ENCODE results near the gene CHST11.

Gene CHST11

GRCh38 chr12:104459368-104459909 lies 2.7 kb downstream of the CHST11 start:
- no peak overlapping the region for H3K4me3 ChIP-seq (ENCODE audit: low read depth, low read length)
- H3K27ac ChIP-seq (ENCODE audit: extremely low read depth, low read depth, low read length), result no peak overlapping the region
- no peaks in the 10 kb centered on the region for H3K9me3 ChIP-seq (ENCODE audit: control insufficient read depth, insufficient read depth, low read depth, low read length)
- no peaks in the 10 kb centered on the region for H3K36me3 ChIP-seq (ENCODE audit: control insufficient read depth in 2 of 2, insufficient read depth in 1 of 2, low read length in 2 of 2)
- POLR2A ChIA-PET, result interaction anchor here (0.5 to 1.2 kb wide), 2 partner anchors 10 to 46 kb away, joined by 3 read pairs; no protein-coding TSS in a partner anchor
- TF ChIP-seq ZNF658 (tag by site-specific recombination; IDR thresholded peaks at IDR 0.05) (no peak), PRDM6 (tag by site-specific recombination; IDR thresholded peaks at IDR 0.05) (0 out of 2 replicates have a peak, but pooled peaks have one; percentile 7), ZBTB48 (tag by site-specific recombination; IDR thresholded peaks at IDR 0.05) (0 out of 2 replicates have a peak, but pooled peaks have one; percentile 16), ATF2 (tag by site-specific recombination; IDR thresholded peaks at IDR 0.05; ENCODE audit: low read depth) (peak; percentile 84), IKZF3 (tag by site-specific recombination; IDR thresholded peaks at IDR 0.05) (0 out of 2 replicates have a peak, but pooled peaks have one; percentile 12), ZNF394 (tag by site-specific recombination; IDR thresholded peaks at IDR 0.05; ENCODE audit: borderline replicate concordance) (no peak)
- CTCF ChIA-PET, result interaction anchor here (0.5 to 6.6 kb wide), 5 partner anchors 78 to 500 kb away, joined by 3 to 33 read pairs (median 4); no protein-coding TSS in a partner anchor
- H3K4me1 ChIP-seq (ENCODE audit: control insufficient read depth, insufficient read depth, low read length), result peaks cover 10% of the 10 kb centered on the region

GRCh38 chr12:104460041-104460719 lies 3.4 kb downstream of the CHST11 start:
- CTCF ChIA-PET, result interaction anchor here (0.9 to 6.6 kb wide), 3 partner anchors 22 to 80 kb away, joined by 3 to 33 read pairs (median 3); no protein-coding TSS in a partner anchor
- H3K4me1 ChIP-seq (ENCODE audit: control insufficient read depth, insufficient read depth, low read length), result peaks cover 10% of the 10 kb centered on the region
- no peaks in the 10 kb centered on the region for H3K36me3 ChIP-seq (ENCODE audit: control insufficient read depth in 2 of 2, insufficient read depth in 1 of 2, low read length in 2 of 2)
- H3K4me3 ChIP-seq (ENCODE audit: low read depth, low read length), result no peak overlapping the region
- TF ChIP-seq SP2 (tag by site-specific recombination; IDR thresholded peaks at IDR 0.05), result no peak
- no peak for TF ChIP-seq ZNF561 (tag by site-specific recombination; IDR thresholded peaks at IDR 0.05; ENCODE audit: borderline replicate concordance)
- no peak for TF ChIP-seq PRDM10 (tag by site-specific recombination; IDR thresholded peaks at IDR 0.05)
- POLR2A ChIA-PET, result interaction anchor here (1.2 kb wide), 1 partner anchor 45 kb away, joined by 3 read pairs; no protein-coding TSS in a partner anchor
- H3K27ac ChIP-seq (ENCODE audit: extremely low read depth, low read depth, low read length), result no peak overlapping the region
- no peaks in the 10 kb centered on the region for H3K9me3 ChIP-seq (ENCODE audit: control insufficient read depth, insufficient read depth, low read depth, low read length)

GRCh38 chr12:104460973-104461698 lies 4.4 kb downstream of the CHST11 start:
- Histone ChIP-seq H3K4me1 (ENCODE audit: control insufficient read depth, insufficient read depth, low read length) (peaks cover 5% of the 10 kb centered on the region; the same call in 1 of the 2 replicates), H3K27ac (ENCODE audit: extremely low read depth, low read depth, low read length) (no peak overlapping the region), H3K36me3 (ENCODE audit: control insufficient read depth in 2 of 2, insufficient read depth in 1 of 2, low read length in 2 of 2) (no peaks in the 10 kb centered on the region), H3K9me3 (ENCODE audit: control insufficient read depth, insufficient read depth, low read depth, low read length) (no peaks in the 10 kb centered on the region), H3K4me3 (ENCODE audit: low read depth, low read length) (no peak overlapping the region)
- POLR2A ChIA-PET, result no interaction called here
- TF ChIP-seq GLIS1 (tag by site-specific recombination; IDR thresholded peaks at IDR 0.05) (peak; percentile 31; the same call in 1 of the 2 replicates), MYNN (tag by site-specific recombination; IDR thresholded peaks at IDR 0.05; ENCODE audit: borderline replicate concordance) (no peak), ZNF214 (tag by site-specific recombination; IDR thresholded peaks at IDR 0.05; ENCODE audit: borderline replicate concordance) (no peak), ZNF585B (tag by site-specific recombination; IDR thresholded peaks at IDR 0.05) (no peak)
- CTCF ChIA-PET, result interaction anchor here (6.6 kb wide), 1 partner anchor 80 kb away, joined by 33 read pairs; no protein-coding TSS in a partner anchor

All from HEK293 (cell line).